Measurements from ENCODE around the gene NT5DC2.
A peak's percentile ranks its signal among the peaks of the same experiment; 100 is the strongest.
"Not testable (repeated sequence)": the region's sequence is repeated elsewhere in the genome, so short reads cannot be mapped to it uniquely, and the experiment has no call there.

NT5DC2 gene

GRCh38 chr3:52532838-52533622, 627 bp downstream of the NT5DC2 start:
- no peak for TF ChIP-seq POLR2A (IDR thresholded peaks at IDR 0.05; ENCODE audit: low read depth, low read length)
- DNase-seq (ENCODE audit: insufficient read length, low spot score) (peak; percentile 66), FAIRE-seq (no peak)

- no peak for FAIRE-seq
- DNase-seq (ENCODE audit: insufficient read length, low spot score) = peak; percentile 63
- 0 out of 2 replicates have a peak, but pooled peaks have one; percentile 17 for TF ChIP-seq POLR2A (IDR thresholded peaks at IDR 0.05; ENCODE audit: low read depth, low read length)
These were observed 1.2 kb downstream of the NT5DC2 start for GRCh38 chr3:52532517-52532837.

GRCh38 chr3:52531860-52532516, 1.7 kb downstream of the NT5DC2 start:
- FAIRE-seq = no peak

GRCh38 chr3:52530918-52531826, 2.5 kb downstream of the NT5DC2 start:
- FAIRE-seq = no peak
- DNase-seq (ENCODE audit: insufficient read length, low spot score) = peak; percentile 7
- TF ChIP-seq POLR2A (IDR thresholded peaks at IDR 0.05; ENCODE audit: low read depth, low read length) = no peak

More at GRCh38 chr3:52531860-52532516, 1.7 kb downstream of the NT5DC2 start:
- DNase-seq (ENCODE audit: insufficient read length, low spot score) = peak; percentile 14
- TF ChIP-seq POLR2A (IDR thresholded peaks at IDR 0.05; ENCODE audit: low read depth, low read length) = no peak

- FAIRE-seq (no peak), DNase-seq (ENCODE audit: insufficient read length, low spot score) (peak; percentile 23)
- TF ChIP-seq POLR2A (IDR thresholded peaks at IDR 0.05; ENCODE audit: low read depth, low read length) = no peak
These were observed 4.0 kb downstream of the NT5DC2 start for GRCh38 chr3:52529376-52530333.

GRCh38 chr3:52528586-52529375, 4.9 kb downstream of the NT5DC2 start:
- no peak for FAIRE-seq
- DNase-seq (ENCODE audit: insufficient read length, low spot score) = no peak
- no peak for TF ChIP-seq POLR2A (IDR thresholded peaks at IDR 0.05; ENCODE audit: low read depth, low read length)

GRCh38 chr3:52527732-52528585, 5.7 kb downstream of the NT5DC2 start:
- FAIRE-seq (no peak), DNase-seq (ENCODE audit: insufficient read length, low spot score) (no peak)
- TF ChIP-seq POLR2A (IDR thresholded peaks at IDR 0.05; ENCODE audit: low read depth, low read length) = no peak

- no peak for TF ChIP-seq POLR2A (IDR thresholded peaks at IDR 0.05; ENCODE audit: low read depth, low read length)
- FAIRE-seq (no peak), DNase-seq (ENCODE audit: insufficient read length, low spot score) (no peak)
These were observed 6.5 kb downstream of the NT5DC2 start for GRCh38 chr3:52527039-52527731.

GRCh38 chr3:52526671-52527038, 7.0 kb downstream of the NT5DC2 start:
- FAIRE-seq; DNase-seq (ENCODE audit: insufficient read length, low spot score): not testable (repeated sequence)

- DNase-seq (ENCODE audit: insufficient read length, low spot score) (no peak), FAIRE-seq (no peak)
- no peak for TF ChIP-seq POLR2A (IDR thresholded peaks at IDR 0.05; ENCODE audit: low read depth, low read length)
These were observed 7.7 kb downstream of the NT5DC2 start for GRCh38 chr3:52525680-52526561.

All from H54 (cell line).